RWPE2 (cell line): ENCODE data around the gene ZNF260.
A peak's percentile ranks its signal among the peaks of the same experiment; 100 is the strongest.

Source experiments
- ATAC-seq: fragments of 200-7000 bp; cut with Tn5 transposase; 3 replicates; pipeline ENCODE4 v1.9.1; 2021; ENCODE audit warnings: low read depth
- DNase-seq: peaks from one replicate; pipeline ENCODE4 v3.0.0-alpha.2; 2020; ENCODE audit warnings: low spot score
- H3K27ac ChIP-seq: fragments of 450-650 bp; 2 replicates; pipeline ENCODE4 v1.5.1; 2017; ENCODE audit warnings: mild to moderate bottlenecking; ENCODE audit not compliant: poor library complexity, severe bottlenecking
- H3K27me3 ChIP-seq: fragments of 250-450 bp; sonication (Bioruptor Pico); 2 replicates; pipeline ENCODE4 v1.5.1; 2021; ENCODE audit warnings: mild to moderate bottlenecking, moderate library complexity; ENCODE audit not compliant: insufficient read depth, poor library complexity, severe bottlenecking
- H3K36me3 ChIP-seq: fragments of 250-450 bp; sonication (Bioruptor Pico); 2 replicates; pipeline ENCODE4 v1.5.1; 2020; ENCODE audit warnings: low read depth, mild to moderate bottlenecking, moderate library complexity
- H3K4me1 ChIP-seq: fragments of 250-450 bp; sonication (Bioruptor Pico); 2 replicates; pipeline ENCODE4 v1.5.1; 2021; ENCODE audit warnings: mild to moderate bottlenecking, moderate library complexity; ENCODE audit not compliant: insufficient read depth, poor library complexity, severe bottlenecking
- H3K4me3 ChIP-seq: fragments of 250-450 bp; sonication (Bioruptor Pico); 2 replicates; pipeline ENCODE4 v1.5.1; 2021; ENCODE audit warnings: mild to moderate bottlenecking, moderate library complexity; ENCODE audit not compliant: severe bottlenecking
- H3K9me3 ChIP-seq: fragments of 250-450 bp; sonication (Bioruptor Pico); 2 replicates; pipeline ENCODE4 v1.5.1; 2021; ENCODE audit warnings: mild to moderate bottlenecking, moderate library complexity; ENCODE audit not compliant: severe bottlenecking
- TF ChIP-seq, protein P1 (sequence below): fragments of 450-650 bp; IDR thresholded peaks from one replicate; pipeline ENCODE4 v1.5.1; 2017; ENCODE audit warnings: mild to moderate bottlenecking, moderate library complexity; ENCODE audit not compliant: poor library complexity, severe bottlenecking

ZNF260 gene

DNA sequence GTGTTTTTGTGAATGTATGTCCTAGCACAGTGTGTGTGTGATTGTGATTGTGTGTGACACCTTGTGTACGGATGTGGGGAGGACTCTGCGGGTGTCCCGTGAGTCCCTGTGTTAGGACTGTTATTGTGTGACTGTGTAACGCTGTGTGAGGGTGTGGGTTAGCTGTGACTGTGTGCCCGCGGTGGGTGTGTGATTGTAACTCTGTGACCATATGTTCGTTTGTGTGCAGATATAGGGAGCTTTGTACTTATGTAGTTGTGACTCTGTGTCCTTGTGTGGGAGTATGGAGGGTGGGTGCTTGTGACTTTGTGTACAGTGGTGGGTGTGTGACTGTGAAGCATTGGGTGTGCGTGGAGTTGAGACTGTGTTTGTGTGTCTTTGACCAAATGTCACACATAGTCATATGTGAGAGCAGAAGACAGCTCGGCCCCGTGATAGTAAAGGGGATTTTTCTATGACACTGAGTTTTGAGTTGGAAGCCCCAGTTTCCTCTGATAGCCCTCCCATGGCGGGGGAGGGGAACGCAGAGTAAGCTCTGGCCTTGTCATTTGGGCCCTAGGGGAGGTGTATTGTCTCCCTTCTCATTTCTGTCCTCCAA lies 949 bp upstream of the ZNF260 start:
- Histone ChIP-seq H3K4me1 (no peaks in the 10 kb centered on the region), H3K9me3 (no peaks in the 10 kb centered on the region), H3K27me3 (no peaks in the 10 kb centered on the region), H3K36me3 (peaks cover 19% of the 10 kb centered on the region), H3K27ac (peak overlapping the region; percentile 56), H3K4me3 (peak overlapping the region; percentile 43)
- TF ChIP-seq, protein P1, sequence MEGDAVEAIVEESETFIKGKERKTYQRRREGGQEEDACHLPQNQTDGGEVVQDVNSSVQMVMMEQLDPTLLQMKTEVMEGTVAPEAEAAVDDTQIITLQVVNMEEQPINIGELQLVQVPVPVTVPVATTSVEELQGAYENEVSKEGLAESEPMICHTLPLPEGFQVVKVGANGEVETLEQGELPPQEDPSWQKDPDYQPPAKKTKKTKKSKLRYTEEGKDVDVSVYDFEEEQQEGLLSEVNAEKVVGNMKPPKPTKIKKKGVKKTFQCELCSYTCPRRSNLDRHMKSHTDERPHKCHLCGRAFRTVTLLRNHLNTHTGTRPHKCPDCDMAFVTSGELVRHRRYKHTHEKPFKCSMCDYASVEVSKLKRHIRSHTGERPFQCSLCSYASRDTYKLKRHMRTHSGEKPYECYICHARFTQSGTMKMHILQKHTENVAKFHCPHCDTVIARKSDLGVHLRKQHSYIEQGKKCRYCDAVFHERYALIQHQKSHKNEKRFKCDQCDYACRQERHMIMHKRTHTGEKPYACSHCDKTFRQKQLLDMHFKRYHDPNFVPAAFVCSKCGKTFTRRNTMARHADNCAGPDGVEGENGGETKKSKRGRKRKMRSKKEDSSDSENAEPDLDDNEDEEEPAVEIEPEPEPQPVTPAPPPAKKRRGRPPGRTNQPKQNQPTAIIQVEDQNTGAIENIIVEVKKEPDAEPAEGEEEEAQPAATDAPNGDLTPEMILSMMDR: no peak
- ATAC-seq (no peak), DNase-seq (no peak)

DNA sequence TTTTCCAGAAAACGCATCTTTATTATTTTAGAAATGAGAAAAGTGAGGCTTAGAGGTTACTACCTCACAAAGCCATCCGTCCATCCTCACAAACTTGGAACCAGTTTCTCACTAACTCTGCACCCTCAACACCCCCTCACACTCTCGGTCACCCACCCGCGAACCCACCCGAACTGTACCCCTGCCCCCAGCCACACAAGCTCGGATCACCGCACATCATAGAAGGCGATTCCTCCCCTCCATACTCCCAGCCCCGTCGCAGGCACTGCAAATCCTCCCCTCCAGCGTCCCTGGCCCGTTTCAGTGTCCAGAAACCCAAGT lies 238 bp downstream of the ZNF260 start:
- H3K4me3 ChIP-seq: peak overlapping the region; percentile 43
- no peaks in the 10 kb centered on the region for H3K27me3 ChIP-seq
- ATAC-seq: peak; percentile 7; the same call in 1 of the 3 replicates
- no peaks in the 10 kb centered on the region for H3K4me1 ChIP-seq
- TF ChIP-seq, protein P1: no peak
- no peaks in the 10 kb centered on the region for H3K9me3 ChIP-seq
- H3K36me3 ChIP-seq: peaks cover 30% of the 10 kb centered on the region
- peak overlapping the region; percentile 56 for H3K27ac ChIP-seq
- no peak for DNase-seq

DNA sequence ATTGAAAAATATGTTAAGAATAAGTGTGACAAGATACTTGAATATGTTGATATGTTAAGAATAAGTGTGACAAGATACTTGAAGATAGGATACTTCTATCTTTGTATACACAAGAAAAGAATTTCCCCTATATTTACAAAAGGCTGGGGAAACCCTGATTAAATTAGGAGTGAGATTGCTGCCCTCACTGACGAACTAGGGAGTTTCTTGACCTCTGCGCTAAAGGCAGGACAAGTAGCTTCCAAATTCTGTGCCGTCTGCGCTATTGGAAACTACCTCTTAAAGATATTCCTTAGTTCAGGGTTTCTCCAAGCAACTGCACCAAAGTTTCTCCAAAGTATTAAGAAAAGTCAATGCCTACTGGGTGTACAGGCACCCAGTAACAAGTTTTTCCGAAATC lies 730 bp downstream of the ZNF260 start:
- H3K27ac ChIP-seq: peak overlapping the region; percentile 56
- peak overlapping the region; percentile 43 for H3K4me3 ChIP-seq
- DNase-seq (no peak), ATAC-seq (no peak)
- TF ChIP-seq, protein P1: no peak
- H3K9me3 ChIP-seq: no peaks in the 10 kb centered on the region
- H3K27me3 ChIP-seq: no peaks in the 10 kb centered on the region
- no peaks in the 10 kb centered on the region for H3K4me1 ChIP-seq
- peaks cover 30% of the 10 kb centered on the region for H3K36me3 ChIP-seq

DNA sequence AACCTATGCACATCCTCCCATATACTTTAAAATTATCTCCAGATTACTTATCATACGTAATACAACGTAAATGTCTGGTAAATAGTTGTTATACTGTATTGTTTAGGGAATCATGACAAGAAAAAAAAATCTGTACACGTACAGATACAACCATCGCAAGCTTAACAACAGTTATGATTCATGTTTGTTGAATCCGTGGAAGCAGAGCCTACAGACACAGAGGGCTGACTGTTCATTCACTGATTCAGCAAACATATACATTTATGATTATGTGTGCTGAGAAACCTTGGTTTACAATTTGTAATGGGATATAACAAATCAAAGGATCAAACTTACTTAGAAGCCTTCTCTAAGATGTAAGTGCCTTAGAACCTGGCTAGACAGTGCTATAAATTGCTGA lies 1.5 kb downstream of the ZNF260 start:
- H3K4me3 ChIP-seq: no peak overlapping the region

DNA sequence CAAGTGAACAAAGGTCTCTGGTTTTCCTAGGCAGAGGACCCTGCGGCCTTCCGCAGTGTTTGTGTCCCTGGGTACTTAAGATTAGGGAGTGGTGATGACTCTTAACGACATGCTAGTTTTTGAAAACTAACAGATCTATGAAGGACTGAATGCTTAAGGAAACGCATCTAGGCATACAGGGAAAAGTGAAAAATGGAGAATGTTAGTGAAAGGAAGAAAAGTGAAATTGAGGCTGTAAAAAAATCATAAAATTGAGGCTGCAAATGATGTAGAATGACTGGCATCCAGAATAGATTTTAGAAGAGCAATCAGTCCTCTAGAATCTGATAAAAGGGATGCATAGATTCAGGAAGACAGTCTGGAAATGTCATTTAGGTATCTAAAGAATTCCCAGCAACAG lies 3.5 kb downstream of the ZNF260 start:
- Histone ChIP-seq H3K9me3 (peaks cover 2% of the 10 kb centered on the region), H3K36me3 (peaks cover 48% of the 10 kb centered on the region), H3K4me1 (no peaks in the 10 kb centered on the region), H3K4me3 (no peak overlapping the region), H3K27ac (no peak overlapping the region), H3K27me3 (no peaks in the 10 kb centered on the region)
- TF ChIP-seq, protein P1: no peak
- no peak for ATAC-seq
- no peak for DNase-seq

More for the DNA sequence above, 1.5 kb downstream of the ZNF260 start:
- H3K27me3 ChIP-seq: no peaks in the 10 kb centered on the region
- ATAC-seq (no peak), DNase-seq (no peak)
- H3K4me1 ChIP-seq: no peaks in the 10 kb centered on the region
- no peak overlapping the region for H3K27ac ChIP-seq
- no peaks in the 10 kb centered on the region for H3K9me3 ChIP-seq
- TF ChIP-seq, protein P1: no peak
- H3K36me3 ChIP-seq: peaks cover 36% of the 10 kb centered on the region
